Left lobe of liver (tissue), 2 donors: ENCODE measurements around the gene PAGE5. TPM values are rescaled to one million over a fixed set of nuclear protein-coding genes. Genes with fewer than 3 reads are reported as not detected.

ENCODE experiments used
- ATAC-seq: fragments of 200-7000 bp; cut with Tn5 transposase; one replicate; pipeline ENCODE4 v1.9.1; 2020; ENCODE audit warnings: mild to moderate bottlenecking, moderate library complexity
- DNase-seq: peaks from one replicate; pipeline ENCODE4 v3.0.0-alpha.2; 2020; ENCODE audit warnings: low spot score
- total RNA-seq: library from RNA; stranded (reverse); gene quantifications from one replicate; pipeline ENCODE4 v1.2.1, GENCODE V29; 2021
- donor health status: DM: no; HTN: no; CAD: no; lungs with moderate emphysema.
- donor health status: DM: no; HTN: yes; CAD: no.

The PAGE5 gene, protein sequence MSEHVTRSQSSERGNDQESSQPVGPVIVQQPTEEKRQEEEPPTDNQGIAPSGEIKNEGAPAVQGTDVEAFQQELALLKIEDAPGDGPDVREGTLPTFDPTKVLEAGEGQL
- total RNA-seq, result 0.73 TPM

DNA sequence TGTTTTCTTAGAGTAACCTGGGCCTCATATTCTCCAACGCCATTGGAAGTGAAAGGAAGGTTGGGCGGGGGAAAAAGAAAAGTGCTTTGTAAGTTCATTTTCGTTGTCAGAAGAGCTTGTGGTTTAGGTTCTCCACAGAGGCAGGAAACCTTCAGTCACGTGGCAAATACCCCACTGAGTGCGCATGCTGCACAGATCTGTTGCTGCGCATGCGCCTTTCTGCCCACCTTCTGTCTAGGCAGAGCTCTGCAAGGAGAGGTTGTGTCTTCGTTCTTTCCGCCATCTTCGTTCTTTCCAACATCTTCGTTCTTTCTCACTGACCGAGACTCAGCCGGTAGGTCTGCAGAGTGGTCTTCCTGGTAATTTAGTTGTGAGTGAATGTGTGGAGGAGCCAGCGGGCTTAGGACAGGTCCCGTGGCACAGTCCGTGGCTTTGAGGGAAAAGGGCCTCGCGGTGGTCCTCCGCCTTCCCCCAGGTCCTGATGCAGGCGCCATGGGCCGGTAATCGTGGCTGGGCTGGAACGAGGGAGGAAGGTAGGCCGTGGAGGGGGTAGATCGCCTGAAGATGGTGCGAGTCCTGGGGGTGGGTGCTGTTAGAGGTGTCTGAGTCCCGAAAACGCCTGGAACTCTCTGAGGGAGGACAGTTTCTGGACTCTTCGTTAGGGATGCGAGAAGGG is at the start of gene PAGE5:
PAGE5 (plus strand) TSS at position 228 of the 676 bp plus-strand sequence. CDS start 1,037 bp downstream, outside the sequence.
- no peak for DNase-seq
- no peak for ATAC-seq

- DNase-seq (no peak), ATAC-seq (no peak)
These were observed 32.9 kb upstream of the PAGE5 start for GRCh38 chrX:55187281-55187680.

DNA sequence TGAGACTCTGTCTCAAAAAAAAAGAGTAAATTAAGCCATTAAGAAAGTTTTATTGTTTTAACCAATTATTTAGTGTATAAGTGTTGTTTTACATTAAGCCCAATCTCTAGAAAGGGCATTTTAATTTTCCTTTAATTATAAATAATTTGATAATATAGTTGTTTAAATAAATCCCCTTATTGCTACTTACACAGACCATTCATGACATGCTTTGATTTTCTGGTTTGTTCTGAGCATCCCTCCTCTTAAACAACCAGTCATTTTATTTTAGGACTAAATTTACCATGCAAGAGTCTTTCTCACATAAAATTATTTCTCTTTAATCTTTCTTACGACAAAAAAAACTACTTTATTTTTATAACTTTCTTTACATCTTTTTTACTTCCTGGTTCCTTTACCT is 23.5 kb upstream of the PAGE5 start:
- DNase-seq, result no peak
- no peak for ATAC-seq

DNA sequence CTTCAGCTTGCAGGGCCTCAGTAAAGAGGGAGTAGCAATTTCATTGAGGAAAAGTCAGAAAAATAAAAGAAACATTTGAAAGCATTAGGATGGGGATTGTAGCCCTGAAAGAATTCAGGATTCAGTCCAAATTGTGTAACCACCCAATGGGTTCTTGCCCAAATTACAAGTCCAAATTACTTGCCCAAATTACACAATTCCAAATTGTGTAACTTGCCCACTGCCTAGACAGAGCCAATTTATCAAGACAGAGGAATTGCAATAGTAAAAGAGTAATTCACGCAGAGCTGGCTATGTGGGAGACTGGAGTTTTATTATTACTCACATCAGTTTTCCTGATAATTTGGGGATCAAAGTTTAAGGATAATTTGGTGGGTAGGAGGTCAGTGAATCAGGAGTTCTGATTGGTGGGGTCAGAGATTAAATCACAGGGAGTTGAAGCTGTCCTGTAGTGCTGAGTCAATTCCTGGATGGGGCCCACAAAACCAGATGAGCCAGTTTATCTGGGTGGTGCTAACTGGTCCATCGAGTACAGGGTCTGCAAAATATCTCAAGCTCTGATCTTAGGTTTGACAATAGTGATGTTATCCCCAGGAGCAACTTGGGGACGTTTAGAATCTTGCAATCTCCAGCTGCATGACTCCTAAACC is 18.1 kb upstream of the PAGE5 start:
- ATAC-seq, result peak; percentile 82
- DNase-seq, result peak; percentile 47

DNA sequence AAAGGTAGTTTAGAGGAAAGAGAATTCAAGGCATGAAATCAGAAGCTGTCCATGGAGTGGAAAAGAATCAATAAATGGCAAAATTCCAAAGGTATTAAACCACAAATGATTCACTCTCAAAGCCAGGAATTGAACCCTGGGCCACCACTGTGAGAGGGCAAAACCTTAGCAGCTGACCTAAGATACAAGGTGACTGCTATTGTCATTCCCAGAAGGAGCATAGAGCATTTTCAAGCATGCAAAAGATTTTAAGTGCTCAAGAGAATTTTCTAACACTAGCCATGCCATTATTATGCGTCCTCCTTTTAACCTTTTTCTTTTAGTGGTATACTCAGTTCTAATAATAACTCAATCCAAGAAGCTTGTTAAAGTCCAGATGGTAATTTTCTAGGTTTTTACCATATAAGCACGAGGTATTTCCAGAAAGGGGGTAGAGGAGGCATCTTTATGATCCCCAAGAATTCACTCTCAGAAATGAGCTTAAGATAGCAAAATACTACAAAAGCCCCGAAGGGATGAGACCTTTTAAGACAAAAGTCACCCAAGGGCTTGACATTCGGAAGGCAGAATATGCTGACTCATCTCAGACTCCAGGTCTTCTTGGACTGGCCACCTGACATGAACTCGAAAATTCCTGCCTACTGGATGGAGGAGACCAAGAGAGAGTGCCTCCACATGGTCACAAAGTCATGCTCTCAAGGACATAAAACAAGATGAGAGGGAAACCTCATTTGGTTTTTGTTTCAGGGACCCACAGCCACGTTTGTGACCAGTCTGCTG is 13.8 kb upstream of the PAGE5 start:
- no peak for DNase-seq
- no peak for ATAC-seq

- peak; percentile 73 for DNase-seq
- ATAC-seq, result peak; percentile 94
These were observed 9.0 kb upstream of the PAGE5 start for GRCh38 chrX:55210931-55211677.

DNA sequence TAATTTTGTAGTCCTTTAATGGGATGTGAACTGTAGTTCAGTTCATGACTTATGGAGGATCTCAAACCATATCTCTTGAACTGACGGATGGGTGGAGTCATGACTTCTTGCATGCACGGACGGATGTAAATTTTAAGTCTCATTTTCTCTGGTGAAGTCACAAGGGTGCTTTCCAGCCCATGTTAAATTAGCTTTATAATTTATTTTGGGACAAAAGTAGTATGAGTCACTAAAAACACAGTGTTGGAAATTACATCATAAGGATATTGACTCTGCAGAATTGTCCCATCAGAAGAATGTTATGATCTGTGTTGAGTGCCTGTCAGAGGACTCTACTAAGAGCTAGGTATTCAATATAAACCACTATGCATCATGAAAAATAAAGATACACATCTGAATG is 6.8 kb upstream of the PAGE5 start:
- DNase-seq, result no peak
- no peak for ATAC-seq

DNA sequence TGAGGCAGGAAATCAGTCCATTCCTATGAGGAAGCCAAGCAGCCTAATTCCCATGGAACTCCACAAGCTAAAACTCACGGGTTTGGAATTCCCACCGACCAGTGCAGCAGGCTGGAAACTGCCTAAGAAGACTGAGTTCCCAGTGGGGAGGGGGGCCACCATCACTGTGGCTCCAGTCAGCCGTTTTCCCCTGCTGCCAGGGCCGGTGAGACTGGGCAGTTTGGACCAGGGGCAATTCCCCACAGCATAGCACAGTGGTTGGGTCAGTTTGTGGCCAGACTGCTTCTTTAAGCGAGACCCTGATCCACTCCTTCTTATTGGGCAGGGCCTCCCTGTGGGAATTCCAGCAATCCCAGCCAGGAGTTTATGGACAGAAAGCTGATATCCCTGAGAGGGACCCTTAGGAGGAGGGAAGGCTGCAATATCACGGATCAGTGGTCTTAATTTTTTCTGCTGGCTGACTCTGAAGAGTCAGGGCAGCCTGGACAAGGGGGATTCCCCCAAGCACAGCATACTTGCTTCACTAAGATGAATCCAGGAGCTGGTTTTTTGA is 20.7 kb downstream of the PAGE5 start:
- no peak for ATAC-seq
- no peak for DNase-seq

DNA sequence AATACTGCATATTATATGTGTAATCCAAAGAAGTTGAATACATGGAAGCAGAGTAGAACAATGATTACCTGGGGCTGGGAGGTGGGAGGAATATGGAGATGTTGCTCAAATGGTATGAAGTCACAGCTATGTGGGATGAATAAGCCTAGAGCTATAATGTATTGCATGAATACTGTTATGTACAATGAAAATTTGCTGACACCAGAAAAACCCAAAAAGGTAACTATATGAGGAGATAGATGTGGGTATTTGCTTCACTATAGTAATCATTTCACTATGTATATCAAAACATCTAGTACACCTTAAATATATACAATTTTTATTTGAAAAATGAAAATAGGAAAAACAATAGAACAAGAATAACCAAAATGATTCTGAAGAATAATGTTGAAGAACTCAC is 33.4 kb downstream of the PAGE5 start:
- no peak for DNase-seq
- ATAC-seq, result no peak

GRCh38 chrX:55260806-55261205 is 40.7 kb downstream of the PAGE5 start:
- DNase-seq (no peak), ATAC-seq (no peak)

DNA sequence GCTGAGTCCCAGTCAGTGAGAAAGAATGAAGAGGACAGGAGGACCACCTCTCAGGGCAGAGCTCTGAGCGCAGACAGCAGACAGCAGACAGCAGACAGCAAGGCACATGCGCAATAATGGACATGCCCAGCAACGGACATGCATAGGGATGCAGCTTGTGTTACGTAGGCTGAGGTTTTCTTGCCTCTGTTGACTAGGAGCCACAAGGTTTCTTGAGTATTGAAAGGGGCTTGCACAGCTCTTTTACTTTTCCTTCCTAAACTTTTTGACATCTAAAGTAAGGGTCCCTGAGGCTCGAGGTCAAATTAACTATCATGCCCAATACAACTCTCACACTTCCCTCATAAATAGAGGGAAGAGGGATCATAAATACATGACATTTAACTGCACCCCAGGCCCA is 44.7 kb downstream of the PAGE5 start, which contains the start of gene PAGE3:
PAGE3 (minus strand) TSS at position 101 of the 400 bp plus-strand sequence. CDS start 1,013 bp downstream, outside the sequence.
- DNase-seq (no peak), ATAC-seq (no peak)

Other genes with a start within 250 kb of the PAGE5 start
- 24.0 TPM for gene PFKFB1, start 226.2 kb upstream of the PAGE5 start, total RNA-seq
- gene APEX2, start 220.0 kb upstream of the PAGE5 start, total RNA-seq, result 6.7 TPM
- gene ALAS2, start 189.4 kb upstream of the PAGE5 start, total RNA-seq, result 1.9 TPM
- gene PAGE2B, start 145.3 kb upstream of the PAGE5 start, total RNA-seq, result not detected
- gene PAGE2, start 131.3 kb upstream of the PAGE5 start, total RNA-seq, result not detected
- not detected for gene PAGE3, start 44.6 kb downstream of the PAGE5 start, total RNA-seq
- gene MAGEH1, start 231.8 kb downstream of the PAGE5 start, total RNA-seq, result 7.0 TPM